Neural cell (in vitro differentiated cells): ENCODE measurements around the gene SLC39A7. TPM values are rescaled to one million over a fixed set of nuclear protein-coding genes. Genes with fewer than 3 reads are reported as not detected.

Source experiments
- H2AFZ ChIP-seq: fragments of 200-600, 300-800 bp; sonication (generic), shearing (Covaris generic); 2 replicates; pipeline ENCODE4 v1.6.0; 2014; ENCODE audit warnings: low read depth, mild to moderate bottlenecking, antibody characterized with exemption, low read length, moderate library complexity
- H3F3A ChIP-seq: fragments of 200-600 bp; shearing (Covaris generic); 2 replicates; pipeline ENCODE4 v1.6.1; 2016; ENCODE audit warnings: mild to moderate bottlenecking, moderate library complexity, mixed read lengths, antibody characterized with exemption, low read length; ENCODE audit not compliant: insufficient read depth, poor library complexity, severe bottlenecking
- H3K27ac ChIP-seq: fragments of 200-600, 300-800 bp; sonication (generic), shearing (Covaris generic); 2 replicates; pipeline ENCODE4 v1.5.1; 2014; ENCODE audit warnings: mild to moderate bottlenecking, low read length, moderate library complexity
- H3K27me3 ChIP-seq: fragments of 300-800, 200-600 bp; sonication (generic), shearing (Covaris generic); 2 replicates; pipeline ENCODE4 v1.6.0; 2014; ENCODE audit warnings: mild to moderate bottlenecking, low read depth, low read length, moderate library complexity; ENCODE audit not compliant: insufficient read depth
- H3K36me3 ChIP-seq: fragments of 300-800, 200-600 bp; sonication (generic), shearing (Covaris generic); 2 replicates; pipeline ENCODE4 v1.5.1; 2014; ENCODE audit warnings: mild to moderate bottlenecking, antibody characterized with exemption, low read length, moderate library complexity; ENCODE audit not compliant: insufficient read depth
- H3K4me2 ChIP-seq: fragments of 300-800, 200-600 bp; sonication (generic), shearing (Covaris generic); 2 replicates; pipeline ENCODE4 v1.6.0; 2014; ENCODE audit warnings: mild to moderate bottlenecking, low read length
- H3K4me3 ChIP-seq: fragments of 300-800, 200-600 bp; sonication (generic), shearing (Covaris generic); 2 replicates; pipeline ENCODE4 v1.5.1; 2014; ENCODE audit warnings: mild to moderate bottlenecking, low read length, moderate library complexity
- H3K79me2 ChIP-seq: fragments of 200-600 bp; shearing (Covaris generic); replicated peaks from 2 replicates; pipeline ENCODE4 v1.6.0; 2014; ENCODE audit warnings: mild to moderate bottlenecking, low read length, moderate library complexity; ENCODE audit not compliant: insufficient read depth
- H3K9ac ChIP-seq: fragments of 300-800, 200-600 bp; sonication (generic), shearing (Covaris generic); 2 replicates; pipeline ENCODE4 v1.6.1; 2016; ENCODE audit warnings: mild to moderate bottlenecking, low read length, mixed read lengths
- H3K9me2 ChIP-seq: fragments of 200-600 bp; shearing (Covaris generic); 2 replicates; pipeline ENCODE4 v1.6.1; 2016; ENCODE audit warnings: mild to moderate bottlenecking, low read length, mixed read lengths; ENCODE audit not compliant: insufficient read depth
- H3K9me3 ChIP-seq: fragments of 200-600, 300-800 bp; sonication (generic), shearing (Covaris generic); 2 replicates; pipeline ENCODE4 v1.6.1; 2016; ENCODE audit warnings: mild to moderate bottlenecking, mixed run types, low read length, moderate library complexity, mixed read lengths
- H4K20me1 ChIP-seq: fragments of 200-600 bp; shearing (Covaris generic); 2 replicates; pipeline ENCODE4 v1.6.1; 2016; ENCODE audit warnings: mild to moderate bottlenecking, mixed run types; ENCODE audit not compliant: insufficient read depth
- CTCF ChIP-seq: fragments of 450-650 bp; IDR thresholded peaks from 2 replicates; pipeline ENCODE4 v1.5.1; 2014; ENCODE audit warnings: antibody characterized with exemption, mild to moderate bottlenecking, moderate library complexity; ENCODE audit not compliant: poor library complexity, severe bottlenecking
- EP300 ChIP-seq: fragments of 450-650 bp; conservative IDR thresholded peaks from 2 replicates; pipeline ENCODE4 v1.6.1; 2014; ENCODE audit warnings: antibody characterized with exemption, mild to moderate bottlenecking, moderate library complexity; ENCODE audit not compliant: poor library complexity, severe bottlenecking
- EZH2 ChIP-seq: fragments of 200-600, 300-800 bp; shearing (Covaris generic), sonication (generic); IDR thresholded peaks from 2 replicates; pipeline ENCODE4 v1.6.1; 2014; ENCODE audit warnings: antibody characterized with exemption, low read length, borderline replicate concordance, mild to moderate bottlenecking; ENCODE audit not compliant: insufficient read depth, poor library complexity, severe bottlenecking
- MXI1 ChIP-seq: fragments of 450-650 bp; conservative IDR thresholded peaks from 2 replicates; pipeline ENCODE4 v1.6.1; 2014; ENCODE audit warnings: antibody characterized with exemption, mild to moderate bottlenecking; ENCODE audit not compliant: poor library complexity, severe bottlenecking
- POLR2AphosphoS5 ChIP-seq: IDR thresholded peaks from 2 replicates; pipeline ENCODE4 v1.6.1; 2012
- RAD21 ChIP-seq: fragments of 450-650 bp; conservative IDR thresholded peaks from 2 replicates; pipeline ENCODE4 v1.6.1; 2014; ENCODE audit warnings: antibody characterized with exemption, mild to moderate bottlenecking, moderate library complexity
- SMC3 ChIP-seq: fragments of 450-650 bp; conservative IDR thresholded peaks from 2 replicates; pipeline ENCODE4 v1.6.1; 2014; ENCODE audit warnings: antibody characterized with exemption, mild to moderate bottlenecking, moderate library complexity; ENCODE audit not compliant: poor library complexity
- TAF1 ChIP-seq: IDR thresholded peaks from 2 replicates; pipeline ENCODE4 v1.6.1; 2012; ENCODE audit warnings: low read depth
- polyA plus RNA-seq: library from polyadenylated mRNA; depleted of rRNA; stranded (reverse); fragments of >200 nt; gene quantifications from 2 replicates; pipeline ENCODE4 v1.2.3, GENCODE V29; 2014

Gene SLC39A7
- polyA plus RNA-seq, 1 donor from 2014 or later: 99.8 TPM

- Histone ChIP-seq H3K4me3 (peak overlapping the region; percentile 38), H2AFZ (no peak overlapping the region), H3K27ac (no peak overlapping the region), H3F3A (no peaks in the 10 kb centered on the region), H3K79me2 (no peaks in the 10 kb centered on the region), H3K4me2 (no peak overlapping the region), H3K9me2 (no peaks in the 10 kb centered on the region), H3K36me3 (no peaks in the 10 kb centered on the region), H3K27me3 (peaks cover 8% of the 10 kb centered on the region), H3K9me3 (no peaks in the 10 kb centered on the region), H3K9ac (no peak overlapping the region), H4K20me1 (no peaks in the 10 kb centered on the region)
- peak; percentile 63 for TF ChIP-seq SMC3
- TF ChIP-seq CTCF: peak; percentile 73
- peak; percentile 48 for TF ChIP-seq RAD21
- TF ChIP-seq TAF1: no peak
- TF ChIP-seq MXI1: no peak
- no peak for TF ChIP-seq EZH2
- no peak for TF ChIP-seq EP300
Observed at GRCh38 chr6:33161354-33162331, 39.0 kb upstream of the SLC39A7 start.

DNA sequence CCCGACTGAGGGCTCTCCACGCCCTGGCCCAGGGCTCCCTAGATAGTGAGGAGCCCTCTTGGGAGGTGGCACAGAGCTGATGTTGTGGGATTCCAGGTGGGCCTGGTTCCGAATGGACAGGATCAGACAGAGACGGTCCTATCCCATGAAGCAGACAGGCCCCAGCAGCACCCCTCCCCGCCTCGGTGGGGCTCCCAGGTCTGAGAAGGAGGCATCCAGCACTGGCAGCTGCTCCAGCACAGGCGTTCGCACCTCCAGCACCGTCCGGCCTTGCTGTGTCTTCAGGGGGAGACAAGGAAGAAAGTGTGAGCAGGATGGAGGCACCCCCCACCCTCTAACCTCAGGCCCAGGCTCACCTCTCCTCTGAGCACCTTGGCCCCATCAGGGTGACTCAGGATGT is 37.1 kb upstream of the SLC39A7 start:
- no peak overlapping the region for H3K27ac ChIP-seq
- peaks cover 8% of the 10 kb centered on the region for H3K27me3 ChIP-seq
- no peak overlapping the region for H3K4me2 ChIP-seq
- no peaks in the 10 kb centered on the region for H4K20me1 ChIP-seq
- no peak overlapping the region for H3K4me3 ChIP-seq
- H3K9me3 ChIP-seq: no peaks in the 10 kb centered on the region
- no peaks in the 10 kb centered on the region for H3F3A ChIP-seq
- H3K9ac ChIP-seq: no peak overlapping the region
- TF ChIP-seq EZH2 (no peak), POLR2AphosphoS5 (no peak), RAD21 (no peak), EP300 (no peak)
- no peaks in the 10 kb centered on the region for H3K79me2 ChIP-seq
- H3K36me3 ChIP-seq: no peaks in the 10 kb centered on the region
- H3K9me2 ChIP-seq: no peaks in the 10 kb centered on the region
- no peak overlapping the region for H2AFZ ChIP-seq

- Histone ChIP-seq H3K4me2 (no peak overlapping the region), H3K79me2 (no peaks in the 10 kb centered on the region), H3K27me3 (peaks cover 8% of the 10 kb centered on the region), H3K9ac (no peak overlapping the region), H3F3A (no peaks in the 10 kb centered on the region), H3K9me3 (no peaks in the 10 kb centered on the region), H3K36me3 (no peaks in the 10 kb centered on the region), H3K27ac (no peak overlapping the region), H4K20me1 (no peaks in the 10 kb centered on the region), H3K9me2 (no peaks in the 10 kb centered on the region), H3K4me3 (no peak overlapping the region), H2AFZ (no peak overlapping the region)
- TF ChIP-seq CTCF (no peak), MXI1 (no peak)
Observed at GRCh38 chr6:33164176-33164575, 36.5 kb upstream of the SLC39A7 start.
